ENCODE data around the gene RTN4RL1.

Gene RTN4RL1

DNA sequence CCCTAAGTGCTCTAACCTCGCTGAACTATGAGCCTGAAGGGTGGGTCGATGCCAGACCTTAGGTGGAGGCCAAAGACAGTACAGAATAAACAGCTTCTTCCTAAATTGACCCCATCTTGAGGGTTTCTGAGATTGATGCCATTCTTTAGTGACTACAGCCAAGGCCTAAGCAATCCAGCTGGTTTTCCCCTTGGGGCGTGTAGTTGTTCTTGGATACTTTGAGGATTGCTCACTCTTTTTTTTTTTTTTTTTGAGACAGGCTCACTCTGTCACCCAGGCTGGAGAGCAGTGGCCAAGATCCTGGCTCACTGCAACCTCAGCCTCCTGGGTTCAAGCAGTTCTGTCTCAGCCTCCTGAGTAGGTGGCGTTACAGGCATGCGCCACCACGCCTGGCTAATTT is 18.7 kb upstream of the RTN4RL1 start:
- no peak for DNase-seq

DNA sequence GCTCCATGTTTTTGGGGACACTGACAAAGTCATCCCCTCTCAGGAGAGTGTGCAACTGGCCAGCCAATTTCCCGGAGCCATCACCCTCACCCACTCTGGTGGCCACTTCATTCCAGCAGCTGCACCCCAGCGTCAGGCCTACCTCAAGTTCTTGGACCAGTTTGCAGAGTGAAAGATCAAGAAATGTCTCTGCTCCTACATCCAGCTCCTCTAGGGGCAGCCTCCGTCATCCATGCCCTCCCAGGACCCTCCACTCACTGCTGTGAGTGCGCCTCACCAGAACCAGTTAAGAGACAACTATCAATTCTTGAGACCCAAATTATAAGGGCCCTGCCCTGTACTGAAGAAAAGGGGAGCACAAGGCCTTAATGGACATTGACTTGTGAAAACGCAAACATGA is 17.8 kb upstream of the RTN4RL1 start:
- DNase-seq, result no peak

DNA sequence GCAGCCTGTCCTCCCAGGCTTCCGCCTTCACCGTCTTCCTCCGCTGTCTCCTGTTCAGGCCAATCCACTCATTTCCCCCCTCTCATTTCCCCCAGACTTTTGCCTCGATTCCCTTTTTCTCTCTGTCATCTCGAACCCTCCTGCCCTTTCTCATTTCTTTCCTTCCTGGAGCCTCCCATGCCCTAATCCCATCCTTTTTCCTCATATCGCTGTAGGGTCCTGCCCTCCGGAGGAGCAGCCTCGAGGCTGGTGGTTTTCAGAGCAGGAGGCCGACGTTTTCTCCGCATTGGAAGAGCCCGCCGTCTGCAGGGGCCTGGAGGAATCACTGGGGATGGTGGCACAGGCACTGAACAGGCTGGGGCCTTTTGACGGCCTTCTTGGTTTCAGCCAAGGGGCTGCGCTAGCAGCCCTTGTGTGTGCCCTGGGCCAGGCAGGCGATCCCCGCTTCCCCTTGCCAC is 17.3 kb upstream of the RTN4RL1 start:
- DNase-seq, result peak in 1 of 2 experiments; percentile 45

DNA sequence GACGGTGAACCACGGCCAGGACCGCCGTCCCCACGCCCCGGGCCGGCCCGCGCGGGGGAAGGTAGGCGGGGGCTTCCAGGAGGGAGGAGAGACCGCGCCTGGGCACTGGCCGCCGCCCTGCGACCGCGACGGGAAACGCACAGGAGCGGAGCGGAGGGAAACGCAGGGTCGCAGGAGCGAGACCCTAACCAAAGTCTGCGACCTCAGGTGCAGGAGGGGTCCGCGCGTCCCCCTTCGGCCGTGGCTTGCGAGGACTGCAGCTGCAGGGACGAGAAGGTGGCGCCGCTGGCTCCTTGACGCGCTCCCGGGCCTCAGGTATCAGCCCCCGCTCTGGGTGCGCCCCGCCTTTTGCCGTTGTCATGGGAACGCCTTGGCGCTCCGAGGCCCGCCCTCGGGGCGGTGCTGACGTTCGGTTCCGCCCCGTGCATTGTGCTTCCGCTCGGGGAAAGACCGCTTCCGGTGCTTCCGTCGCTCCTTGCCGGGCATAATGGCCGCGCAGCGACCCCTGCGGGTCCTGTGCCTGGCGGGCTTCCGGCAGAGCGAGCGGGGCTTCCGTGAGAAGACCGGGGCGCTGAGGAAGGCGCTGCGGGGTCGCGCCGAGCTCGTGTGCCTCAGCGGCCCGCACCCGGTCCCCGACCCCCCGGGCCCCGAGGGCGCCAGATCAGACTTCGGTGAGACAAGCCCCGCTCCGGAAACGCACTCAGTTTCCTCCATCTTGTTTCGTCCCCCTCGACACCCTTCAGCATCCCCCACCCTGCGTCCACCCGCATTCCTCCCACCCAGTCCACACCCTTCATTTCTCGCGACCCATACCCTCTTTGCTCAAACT is 16.6 kb upstream of the RTN4RL1 start, which contains the start of gene OVCA2:
Gene OVCA2 (plus strand): TSS at position 462 of the 829 bp plus-strand sequence. CDS start 26 bp downstream, at position 488.
- DNase-seq, result peak; percentile 70 to 95

DNA sequence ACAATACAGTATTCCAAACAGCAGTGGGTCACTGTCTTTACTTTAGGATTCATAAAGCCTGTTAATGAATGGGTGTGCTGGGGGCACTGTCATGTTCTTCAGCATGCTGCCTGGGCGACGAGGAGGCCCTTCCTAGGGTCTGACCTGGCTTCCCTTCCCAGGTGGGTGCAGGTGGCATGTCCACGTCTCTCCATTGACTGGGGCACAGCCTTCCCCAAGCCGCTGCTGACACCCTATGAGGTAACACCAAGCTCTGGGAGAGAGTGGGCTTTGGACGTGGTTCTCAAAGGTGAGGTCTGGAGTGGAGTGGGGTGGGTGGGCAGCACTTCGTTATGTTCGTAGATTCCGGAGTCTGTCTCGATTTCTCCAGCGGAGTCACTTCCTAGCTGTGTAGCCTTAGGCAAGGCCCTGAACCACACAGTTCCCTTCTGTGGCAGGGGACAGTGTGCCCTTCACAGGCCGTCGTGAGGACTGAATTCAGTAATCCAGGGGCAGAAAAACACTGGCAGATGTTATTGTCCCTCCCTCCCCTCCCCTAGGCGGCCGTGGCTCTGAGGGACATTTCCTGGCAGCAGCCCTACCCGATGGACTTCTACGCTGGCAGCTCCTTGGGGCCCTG is 15.9 kb upstream of the RTN4RL1 start:
- DNase-seq, result no peak

DNA sequence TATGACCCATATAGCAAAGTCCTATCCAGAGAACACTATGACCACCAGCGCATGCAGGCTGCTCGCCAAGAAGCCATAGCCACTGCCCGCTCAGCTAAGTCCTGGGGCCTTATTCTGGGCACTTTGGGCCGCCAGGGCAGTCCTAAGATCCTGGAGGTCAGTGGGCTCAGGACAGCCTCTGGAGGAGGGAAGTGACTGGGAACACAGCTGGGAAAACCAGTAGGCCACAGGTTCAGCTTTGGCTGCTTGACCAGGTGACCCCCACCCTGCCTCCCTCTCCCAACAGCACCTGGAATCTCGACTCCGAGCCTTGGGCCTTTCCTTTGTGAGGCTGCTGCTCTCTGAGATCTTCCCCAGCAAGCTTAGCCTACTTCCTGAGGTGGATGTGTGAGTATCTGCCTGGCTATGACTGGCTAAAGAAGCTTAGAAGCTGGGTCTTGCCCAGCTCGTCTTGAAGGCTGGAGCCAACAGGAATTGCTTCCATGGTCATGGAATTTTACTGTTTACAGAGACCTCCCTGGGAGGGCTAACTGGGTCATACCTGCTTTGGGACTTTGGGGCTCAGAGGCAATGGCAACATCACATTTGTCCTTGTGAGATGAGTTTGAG is 15.2 kb upstream of the RTN4RL1 start:
- DNase-seq, result no peak

DNA sequence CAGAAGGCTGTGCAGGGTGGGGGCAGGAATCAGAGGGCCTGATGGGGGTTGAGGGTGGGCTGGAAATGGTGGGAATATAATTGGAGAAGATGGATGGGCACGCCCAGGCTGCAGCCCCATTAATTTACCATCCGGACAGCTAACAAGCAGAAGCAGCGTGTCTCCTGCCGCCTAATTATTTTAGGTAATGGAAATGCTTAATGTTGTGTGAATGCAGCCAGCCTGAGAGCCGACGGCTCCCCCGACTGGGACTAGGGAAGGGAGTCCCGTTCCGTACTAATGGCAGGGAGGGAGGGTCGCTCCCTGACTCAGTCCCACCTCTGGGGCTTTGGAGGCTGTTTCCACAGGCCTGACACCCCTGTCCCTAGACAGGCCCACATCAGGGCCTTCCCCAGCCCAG is 12.0 kb upstream of the RTN4RL1 start:
- DNase-seq, result no peak

DNA sequence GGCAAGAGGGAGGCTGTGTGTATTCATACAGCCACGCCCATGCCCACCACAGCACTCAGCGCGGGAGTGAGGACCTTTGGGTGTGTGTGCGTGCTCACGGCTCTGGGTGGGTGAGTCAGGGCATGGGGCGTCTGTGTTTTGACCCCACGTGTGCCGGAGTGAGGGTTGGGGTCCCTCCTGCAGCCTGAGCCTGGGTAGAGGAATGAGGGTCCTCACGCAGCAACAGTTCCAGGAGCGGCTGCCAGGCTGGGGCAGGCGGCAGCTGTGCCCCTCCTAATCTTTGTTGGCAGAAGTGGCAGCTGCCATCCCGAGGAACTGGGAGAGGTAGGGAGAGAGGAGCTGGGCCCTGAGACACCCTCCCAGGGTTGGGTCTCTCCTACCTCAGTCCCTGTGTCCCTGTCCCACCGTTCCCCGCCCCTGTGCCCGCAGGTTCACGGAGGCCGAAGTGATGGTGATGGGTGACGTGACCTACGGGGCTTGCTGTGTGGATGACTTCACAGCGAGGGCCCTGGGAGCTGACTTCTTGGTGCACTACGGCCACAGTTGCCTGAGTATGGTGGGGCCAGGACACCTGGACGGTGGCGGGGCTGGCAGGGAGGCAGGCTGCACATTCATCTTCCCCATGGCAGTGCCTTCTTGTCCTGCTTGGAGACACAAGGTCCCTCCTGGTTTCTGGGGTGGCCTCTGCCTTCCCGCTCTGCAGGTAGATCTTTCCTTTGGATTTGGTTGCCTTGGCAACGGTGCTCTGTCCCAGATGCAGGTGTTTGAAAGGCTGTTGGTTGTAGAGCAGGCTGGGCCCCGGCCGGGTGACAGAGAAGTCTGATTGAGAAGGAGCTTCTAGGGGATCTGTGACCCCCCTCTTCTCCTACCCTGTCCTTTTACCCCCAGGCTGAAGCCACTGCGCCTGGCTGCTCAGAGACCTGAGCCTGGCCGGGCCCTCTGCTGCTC is 10.7 kb upstream of the RTN4RL1 start:
- DNase-seq, result no peak

DNA sequence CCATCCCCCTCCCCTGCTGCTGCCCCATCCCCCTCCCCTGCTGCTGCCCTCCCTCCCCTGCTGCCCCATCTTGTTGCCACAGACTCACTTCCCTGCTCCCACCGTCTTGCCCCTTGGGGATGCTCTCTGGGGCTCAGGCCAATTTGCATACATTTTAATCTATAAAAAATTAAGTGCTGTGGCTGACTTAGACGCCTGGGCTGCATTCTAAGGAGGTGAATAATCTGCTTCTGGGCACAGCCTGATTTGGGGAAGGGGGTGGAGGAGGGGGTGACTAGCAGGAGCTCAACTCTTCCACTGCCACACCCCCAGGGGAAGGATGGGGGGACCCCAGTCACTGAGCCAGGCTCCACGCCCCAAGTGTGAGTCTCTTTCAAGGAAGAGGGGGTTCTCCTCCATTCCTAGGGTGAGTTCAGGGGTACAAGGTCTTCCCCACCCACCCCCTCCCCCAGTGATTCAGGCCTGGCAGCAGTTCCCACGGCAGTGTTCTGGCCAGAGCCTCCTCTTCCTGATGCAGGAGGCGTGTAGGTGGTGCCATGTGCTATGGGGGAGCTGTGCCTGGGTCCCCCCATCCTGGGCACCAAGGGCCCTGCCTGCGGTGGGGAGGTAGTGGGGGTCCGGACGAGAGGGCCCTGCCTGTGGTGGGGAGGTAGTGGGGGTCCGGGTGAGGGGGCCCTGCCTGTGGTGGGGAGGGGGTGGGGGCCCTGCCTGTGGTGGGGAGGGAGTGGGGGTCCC is 9.8 kb upstream of the RTN4RL1 start:
- DNase-seq, result peak in 1 of 2 experiments; percentile 44

DNA sequence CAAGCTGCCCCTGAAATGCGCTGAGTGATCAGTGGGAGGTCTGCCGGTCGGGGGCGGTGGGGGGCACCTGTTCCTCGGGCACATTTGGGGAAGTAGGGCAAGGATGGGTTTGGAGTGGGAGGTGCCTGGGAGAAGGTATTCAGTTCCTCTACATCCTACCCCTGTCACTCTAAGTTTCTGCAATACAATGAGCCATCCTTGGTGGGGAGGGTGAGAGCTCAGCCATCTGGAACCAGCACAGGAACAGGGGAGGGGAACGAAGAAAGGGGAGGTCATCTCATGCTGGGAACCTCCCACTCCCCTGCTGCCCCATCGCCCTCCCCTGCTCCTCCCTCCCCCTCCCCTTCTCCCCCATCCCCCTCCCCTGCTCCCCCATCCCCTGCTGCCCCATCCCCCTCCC is 9.0 kb upstream of the RTN4RL1 start:
- peak in 1 of 2 experiments; percentile 19 for DNase-seq

DNA sequence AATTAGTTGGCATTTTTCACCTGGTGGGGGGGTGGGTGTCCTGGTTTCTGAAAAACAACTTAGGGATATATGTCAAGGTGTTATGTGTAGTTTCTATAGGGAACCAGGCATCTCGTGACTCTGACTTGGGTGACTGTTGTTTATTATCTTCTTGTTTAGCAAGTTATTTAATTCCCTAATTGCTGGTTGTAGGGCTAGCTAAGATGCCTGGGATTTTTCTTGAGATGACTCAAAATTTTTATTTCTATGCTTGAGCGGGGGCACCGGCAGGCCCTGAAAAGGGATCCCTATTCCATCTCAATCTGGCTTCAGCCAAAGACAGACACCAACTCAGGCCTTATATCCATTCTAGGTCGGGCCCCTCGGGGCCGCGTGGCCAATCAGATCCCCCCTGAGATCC is 8.0 kb upstream of the RTN4RL1 start:
- DNase-seq, result no peak

DNA sequence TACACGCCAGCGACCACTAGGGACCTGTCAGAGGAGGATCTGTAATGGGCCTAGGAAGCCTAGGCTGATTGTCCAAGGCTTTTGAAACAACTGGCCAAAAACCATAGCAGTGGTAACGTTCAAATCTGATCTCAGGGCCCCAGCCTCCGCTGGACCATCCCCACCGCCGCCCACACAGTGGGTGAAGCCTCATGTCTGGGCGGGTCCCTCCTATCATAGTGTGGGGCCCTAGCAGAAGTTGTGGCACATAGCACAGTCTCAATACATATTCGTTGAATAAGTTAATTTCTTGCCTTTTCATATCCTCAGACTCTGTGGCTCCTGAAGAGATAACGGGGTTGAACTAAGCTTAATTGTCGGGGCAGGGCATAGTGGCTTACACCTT is 5.6 kb upstream of the RTN4RL1 start:
- no peak for DNase-seq

DNA sequence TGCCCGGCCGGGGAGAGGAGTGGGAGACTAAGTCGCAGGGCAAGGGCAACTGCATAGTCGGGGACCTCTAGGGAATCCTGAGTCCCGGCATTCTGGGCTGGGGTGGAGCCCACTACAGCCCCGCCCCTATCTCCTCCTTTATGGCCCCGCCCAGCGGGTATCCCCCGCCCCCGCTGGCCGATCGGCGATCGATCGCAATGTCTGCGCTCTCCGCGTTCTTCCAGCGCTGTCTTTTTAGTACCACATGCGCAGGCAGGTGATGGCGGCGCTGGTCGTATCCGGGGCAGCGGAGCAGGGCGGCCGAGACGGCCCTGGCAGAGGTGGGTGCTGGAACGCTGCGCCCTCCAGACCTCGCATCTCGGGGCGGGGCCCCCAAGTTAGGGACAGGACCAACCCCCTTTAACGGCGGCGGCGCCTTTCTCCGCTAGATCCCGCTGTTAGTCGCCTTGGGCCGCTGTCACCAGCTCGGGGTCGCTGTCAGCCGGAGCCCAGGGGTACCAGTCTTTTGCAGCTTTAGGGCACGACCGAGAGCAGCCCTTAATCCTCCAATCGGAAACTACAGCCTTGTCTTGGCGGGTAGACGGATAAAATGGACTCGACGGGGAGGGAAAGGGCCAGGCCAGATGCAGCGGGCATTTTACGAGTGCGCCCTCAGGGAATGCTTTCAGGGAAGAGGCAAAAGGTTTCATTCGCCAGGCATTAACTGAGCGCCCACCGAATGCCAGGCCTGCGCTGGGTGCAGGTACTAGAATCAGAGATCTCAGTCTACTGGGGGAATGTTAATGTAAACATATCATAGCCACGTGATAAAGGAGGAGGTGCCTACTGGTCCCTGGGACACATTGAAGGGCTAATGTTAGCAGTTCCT is 5.0 kb upstream of the RTN4RL1 start, which contains the start of gene DPH1:
Gene DPH1 (plus strand): TSS at position 243 of the 868 bp plus-strand sequence. CDS start 17 bp downstream, at position 260.
- DNase-seq, result peak; percentile 64 to 88

DNA sequence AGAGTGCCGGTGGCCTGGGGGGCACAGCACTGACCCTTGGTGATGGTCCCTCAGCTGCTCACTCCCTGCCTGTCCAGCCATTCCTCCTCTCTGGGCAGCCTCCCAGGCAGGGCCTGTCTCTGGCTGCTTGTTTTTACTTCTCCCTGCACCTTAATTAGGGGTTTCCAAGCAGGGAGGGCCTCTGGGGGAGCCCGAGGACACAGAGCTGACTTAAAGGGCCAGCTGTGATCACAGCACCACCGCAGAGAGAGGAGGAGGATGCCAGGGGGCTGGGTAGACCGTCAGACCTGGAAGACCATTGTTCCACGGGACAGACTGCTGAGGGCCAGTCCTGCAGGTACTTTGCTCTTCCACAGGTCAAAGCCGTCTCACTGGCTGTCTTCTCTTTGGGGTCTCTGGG is 3.6 kb upstream of the RTN4RL1 start:
- no peak for DNase-seq

DNA sequence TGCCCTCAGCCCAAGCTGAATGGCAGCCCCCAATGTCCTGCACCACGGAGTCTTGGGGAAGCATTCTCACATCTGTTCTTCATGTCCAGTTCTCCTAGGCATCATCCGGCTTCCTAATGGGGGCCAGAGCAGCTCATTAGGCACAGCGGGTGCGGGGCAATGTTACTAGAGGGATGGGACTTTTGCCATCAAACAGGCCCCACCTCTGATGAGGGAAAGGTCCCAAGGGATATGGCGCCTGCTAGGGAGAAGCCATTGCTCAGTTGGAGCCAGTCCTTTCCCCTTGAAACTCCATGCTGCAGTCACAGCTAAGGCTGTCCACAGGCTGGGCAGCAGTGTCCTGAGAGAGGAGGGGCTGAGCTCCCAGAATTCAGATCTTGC is 3.1 kb upstream of the RTN4RL1 start:
- no peak for DNase-seq

DNA sequence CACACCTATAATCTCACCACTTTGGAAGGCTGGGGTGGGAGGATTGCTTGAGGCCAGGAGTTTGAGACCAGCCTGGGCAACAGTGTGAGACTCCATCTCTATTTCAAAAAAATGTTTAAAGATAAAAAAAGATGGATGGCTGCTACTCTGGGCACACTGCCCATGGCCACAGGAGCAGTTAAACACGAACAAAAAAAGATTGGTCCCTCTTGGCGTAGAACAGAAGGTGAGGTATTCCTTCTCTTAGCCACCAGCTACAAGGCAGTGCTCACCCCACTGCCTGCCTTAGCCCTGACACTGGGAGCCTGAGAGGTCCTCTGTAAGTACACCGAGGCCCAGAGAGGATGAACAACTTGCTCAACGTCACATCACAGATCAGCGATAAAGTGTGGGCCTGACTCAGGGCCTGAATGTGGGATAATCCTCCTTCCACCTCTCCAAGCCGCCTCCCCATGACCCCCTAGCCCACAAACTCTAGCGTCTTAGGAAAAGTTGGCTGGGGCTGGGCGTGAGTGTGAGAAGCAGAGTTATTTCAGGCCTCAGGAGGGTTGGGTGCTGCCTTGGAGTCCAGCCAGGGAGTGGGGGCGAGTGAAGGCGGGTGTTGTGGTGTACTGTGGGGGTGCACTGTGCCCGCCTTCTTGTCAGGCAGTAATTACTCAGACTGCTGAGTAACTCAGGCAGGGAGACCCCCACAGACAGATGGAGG is 2.5 kb upstream of the RTN4RL1 start:
- DNase-seq, result no peak

DNA sequence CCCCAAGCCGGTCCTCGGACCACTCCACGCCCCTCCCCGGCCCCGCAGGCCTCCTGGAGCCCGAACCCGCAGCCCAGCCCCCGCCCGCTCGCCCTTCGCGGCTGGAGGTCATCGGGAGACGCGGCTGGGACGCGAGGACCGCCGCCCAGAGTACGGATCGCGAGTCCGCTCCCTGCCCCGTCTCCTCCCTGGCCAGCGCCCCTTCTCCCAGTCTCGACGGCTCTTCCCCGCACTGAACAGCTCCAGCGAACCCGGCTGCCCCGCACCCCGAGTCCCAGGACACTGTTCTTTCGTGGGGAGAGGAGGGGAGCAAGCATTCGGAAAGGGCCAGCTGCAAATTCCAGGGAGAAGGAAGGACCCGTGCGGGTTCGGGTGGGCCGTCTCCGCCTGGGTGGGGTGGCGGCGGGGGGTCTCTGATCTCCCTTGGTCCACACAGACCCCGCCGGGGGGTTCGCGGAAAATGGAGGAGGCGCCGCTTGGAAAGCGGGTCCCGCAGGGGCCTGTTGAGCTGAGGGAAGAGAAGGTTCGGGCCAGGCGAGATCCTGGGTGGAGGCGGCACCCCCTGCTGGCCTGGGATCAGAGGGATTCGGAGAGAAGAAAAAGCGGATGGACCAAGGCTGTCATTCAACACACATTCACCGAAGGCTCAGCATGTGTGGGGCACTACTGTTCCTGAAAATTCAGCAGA is 632 bp upstream of the RTN4RL1 start:
- DNase-seq, result peak; percentile 35 to 83

DNA sequence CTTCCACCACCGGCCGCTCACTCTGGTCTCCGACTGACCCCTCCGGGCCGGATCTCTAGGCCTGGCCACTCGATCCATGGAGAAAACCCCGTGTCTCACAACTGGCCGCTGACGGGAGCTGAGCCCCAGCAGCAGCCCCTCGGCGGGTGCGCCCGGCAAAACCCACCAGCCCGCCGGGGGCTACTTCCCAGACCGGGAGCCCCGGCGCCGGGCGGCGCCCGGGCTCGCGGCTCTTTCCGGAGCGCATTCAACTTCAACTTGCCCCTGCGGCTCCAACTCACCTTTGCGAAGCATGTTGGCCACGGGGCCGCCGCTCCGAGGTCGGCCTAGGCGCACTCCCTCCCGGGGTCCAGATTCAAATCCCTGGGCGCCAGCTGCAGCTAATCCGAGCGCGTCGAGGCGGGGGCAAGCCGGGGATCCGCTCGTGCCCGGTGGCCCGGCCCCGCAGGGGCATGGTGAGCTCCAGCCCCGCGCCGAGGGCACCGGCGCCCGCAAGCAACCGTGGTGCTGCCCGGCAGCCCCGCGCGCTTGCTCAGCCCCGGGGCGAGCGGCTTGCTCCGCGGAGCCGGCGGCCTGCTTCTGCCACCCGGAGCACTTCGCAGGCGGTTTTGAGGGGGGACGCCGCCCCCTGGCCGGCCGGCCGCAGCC is 438 bp downstream of the RTN4RL1 start:
- DNase-seq, result peak in 1 of 2 experiments; percentile 55
